Testis (tissue), 2 donors: Measurements from ENCODE around the gene CCDC167.

Experiments
- POLR2A ChIP-seq: fragments of 450-650 bp; IDR thresholded peaks from one replicate; pipeline ENCODE4 v1.6.1; 2017; ENCODE audit warnings: antibody characterized with exemption, mild to moderate bottlenecking, moderate library complexity
- TF ChIP-seq, protein P1 (sequence below), 3 experiments: fragments of 450-650 bp in 2 of 3; fragments of 200-600 bp in 1 of 3; sonication (generic) in 1 of 3; IDR thresholded peaks; one replicate each; pipeline ENCODE4 v1.5.1; 2016 to 2019; ENCODE audit warnings: antibody characterized with exemption in 3 of 3, mild to moderate bottlenecking in 2 of 3, moderate library complexity in 1 of 3

DNA sequence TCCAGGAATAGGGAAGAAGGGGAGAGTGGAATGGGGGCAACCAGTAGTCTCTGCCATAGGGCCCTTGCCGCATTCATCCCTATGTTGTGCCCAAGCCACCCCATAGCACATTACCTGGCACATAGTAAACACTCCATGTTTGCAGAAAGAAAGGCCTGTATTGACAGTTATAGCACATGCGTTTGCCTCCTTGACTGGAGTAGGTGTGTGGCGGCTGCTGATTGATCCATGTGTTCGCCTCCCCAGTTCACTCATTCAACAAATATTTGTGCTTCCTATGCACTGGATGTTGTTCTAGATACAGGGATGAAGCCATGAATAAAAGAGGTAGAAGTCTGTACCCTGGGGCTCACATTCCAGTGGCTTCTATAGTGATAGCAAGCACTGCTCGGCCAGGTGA, 19.8 kb upstream of the CCDC167 start:
- TF ChIP-seq, protein P1, sequence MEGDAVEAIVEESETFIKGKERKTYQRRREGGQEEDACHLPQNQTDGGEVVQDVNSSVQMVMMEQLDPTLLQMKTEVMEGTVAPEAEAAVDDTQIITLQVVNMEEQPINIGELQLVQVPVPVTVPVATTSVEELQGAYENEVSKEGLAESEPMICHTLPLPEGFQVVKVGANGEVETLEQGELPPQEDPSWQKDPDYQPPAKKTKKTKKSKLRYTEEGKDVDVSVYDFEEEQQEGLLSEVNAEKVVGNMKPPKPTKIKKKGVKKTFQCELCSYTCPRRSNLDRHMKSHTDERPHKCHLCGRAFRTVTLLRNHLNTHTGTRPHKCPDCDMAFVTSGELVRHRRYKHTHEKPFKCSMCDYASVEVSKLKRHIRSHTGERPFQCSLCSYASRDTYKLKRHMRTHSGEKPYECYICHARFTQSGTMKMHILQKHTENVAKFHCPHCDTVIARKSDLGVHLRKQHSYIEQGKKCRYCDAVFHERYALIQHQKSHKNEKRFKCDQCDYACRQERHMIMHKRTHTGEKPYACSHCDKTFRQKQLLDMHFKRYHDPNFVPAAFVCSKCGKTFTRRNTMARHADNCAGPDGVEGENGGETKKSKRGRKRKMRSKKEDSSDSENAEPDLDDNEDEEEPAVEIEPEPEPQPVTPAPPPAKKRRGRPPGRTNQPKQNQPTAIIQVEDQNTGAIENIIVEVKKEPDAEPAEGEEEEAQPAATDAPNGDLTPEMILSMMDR (IDR thresholded peaks at IDR 0.05), result no peak
- no peak for TF ChIP-seq POLR2A
